NOMO-1 treated with dmso at 0.1 percent for 144 hours (cell line): ENCODE data around the gene ADARB2.

Experiments
- DNase-seq: peaks from one replicate; lab custom pipeline; 2025; ENCODE audit not compliant: unreplicated experiment; lab: John Stamatoyannopoulos, UW

Gene ADARB2

GRCh38 chr10:1531883-1532597, 205.3 kb downstream of the ADARB2 start:
- DNase-seq: no peak

GRCh38 chr10:1530871-1531517, 206.3 kb downstream of the ADARB2 start:
- DNase-seq: no peak

GRCh38 chr10:1529806-1530413, 207.4 kb downstream of the ADARB2 start:
- no peak for DNase-seq

GRCh38 chr10:1527951-1528350, 209.4 kb downstream of the ADARB2 start:
- no peak for DNase-seq

- no peak for DNase-seq
Measured at GRCh38 chr10:1526436-1527055, 210.8 kb downstream of the ADARB2 start.

DNA sequence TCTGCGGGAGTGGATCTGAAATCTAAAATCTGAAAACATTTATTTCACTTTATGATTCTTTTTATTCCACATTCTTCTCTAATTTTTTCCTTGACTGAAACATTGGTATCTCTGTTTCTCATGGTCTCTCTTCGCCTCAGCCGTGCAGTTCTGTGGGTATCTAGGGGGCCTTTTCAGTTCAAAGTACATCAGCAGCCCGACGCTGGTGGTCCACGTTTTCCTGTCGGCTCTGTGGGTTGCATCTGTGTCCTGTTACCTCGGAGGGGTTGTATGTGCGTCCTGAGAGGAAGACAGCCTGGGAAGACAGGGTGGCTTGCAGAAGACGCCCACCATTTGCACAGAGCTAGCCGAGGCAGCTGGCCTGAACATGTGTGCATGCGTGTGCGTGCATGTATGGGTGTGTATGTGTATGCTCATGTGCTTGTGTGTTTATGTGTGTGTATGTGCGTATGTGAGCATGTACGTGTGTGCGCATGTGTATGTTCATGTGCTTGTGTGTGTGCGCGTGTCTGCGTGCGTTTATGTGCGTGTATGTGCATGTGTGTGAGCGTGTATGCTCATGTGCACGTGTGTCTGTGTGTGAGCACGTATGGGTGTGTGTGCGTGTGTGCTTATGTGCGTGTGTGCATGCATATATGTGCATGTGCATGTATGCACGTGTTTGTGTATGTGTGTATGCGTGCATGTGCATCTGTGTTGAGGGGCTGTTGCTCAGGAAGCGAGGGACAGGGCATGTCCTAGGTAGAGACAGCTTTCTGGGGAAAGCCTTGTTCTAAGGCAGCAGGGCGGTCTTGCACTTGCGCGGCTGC, 211.8 kb downstream of the ADARB2 start:
- no peak for DNase-seq

DNA sequence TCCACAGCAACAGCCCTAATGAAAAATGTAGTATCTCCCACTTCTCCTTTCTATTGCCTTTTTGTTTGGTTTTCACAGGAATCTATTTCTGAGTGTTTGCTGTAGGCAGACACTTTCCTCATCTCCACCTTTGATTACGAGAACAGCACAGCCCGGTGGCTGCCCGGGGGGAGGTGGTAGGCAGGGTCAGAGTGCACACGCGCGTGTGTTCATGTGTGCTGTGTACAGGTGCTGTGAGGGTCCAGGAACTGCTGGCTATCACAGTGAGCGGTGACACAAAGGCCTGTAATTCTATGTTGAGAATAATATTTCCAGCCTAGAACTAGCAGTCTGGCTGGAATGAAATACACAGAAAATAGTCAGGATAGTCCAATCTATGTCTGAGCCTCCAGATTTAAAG, 212.8 kb downstream of the ADARB2 start:
- no peak for DNase-seq

GRCh38 chr10:1523221-1523620, 214.1 kb downstream of the ADARB2 start:
- DNase-seq: no peak

GRCh38 chr10:1522237-1522636, 215.1 kb downstream of the ADARB2 start:
- no peak for DNase-seq

GRCh38 chr10:1521741-1522140, 215.6 kb downstream of the ADARB2 start:
- no peak for DNase-seq

GRCh38 chr10:1520909-1521565, 216.3 kb downstream of the ADARB2 start:
- no peak for DNase-seq

DNA sequence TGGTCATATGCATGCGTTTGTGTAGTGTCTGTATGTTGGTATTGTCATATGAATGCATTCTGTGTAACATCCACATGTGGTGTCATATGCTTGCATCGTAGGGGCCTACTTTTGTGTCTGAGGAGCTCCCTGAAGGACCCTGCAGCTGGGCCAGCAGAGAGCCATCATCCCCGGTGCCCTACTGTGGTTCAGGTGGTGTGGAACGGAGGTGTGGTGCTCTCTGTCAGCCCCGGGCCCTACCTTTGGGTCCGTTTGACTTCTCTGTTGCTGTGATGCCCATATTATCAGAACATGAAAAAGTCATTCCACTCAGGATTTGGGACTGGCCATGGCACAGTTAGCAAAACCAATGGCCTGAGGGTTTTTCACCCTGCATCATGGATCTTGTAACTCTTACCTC, 217.9 kb downstream of the ADARB2 start:
- DNase-seq: no peak

GRCh38 chr10:1517684-1518083, 219.6 kb downstream of the ADARB2 start:
- no peak for DNase-seq

DNA sequence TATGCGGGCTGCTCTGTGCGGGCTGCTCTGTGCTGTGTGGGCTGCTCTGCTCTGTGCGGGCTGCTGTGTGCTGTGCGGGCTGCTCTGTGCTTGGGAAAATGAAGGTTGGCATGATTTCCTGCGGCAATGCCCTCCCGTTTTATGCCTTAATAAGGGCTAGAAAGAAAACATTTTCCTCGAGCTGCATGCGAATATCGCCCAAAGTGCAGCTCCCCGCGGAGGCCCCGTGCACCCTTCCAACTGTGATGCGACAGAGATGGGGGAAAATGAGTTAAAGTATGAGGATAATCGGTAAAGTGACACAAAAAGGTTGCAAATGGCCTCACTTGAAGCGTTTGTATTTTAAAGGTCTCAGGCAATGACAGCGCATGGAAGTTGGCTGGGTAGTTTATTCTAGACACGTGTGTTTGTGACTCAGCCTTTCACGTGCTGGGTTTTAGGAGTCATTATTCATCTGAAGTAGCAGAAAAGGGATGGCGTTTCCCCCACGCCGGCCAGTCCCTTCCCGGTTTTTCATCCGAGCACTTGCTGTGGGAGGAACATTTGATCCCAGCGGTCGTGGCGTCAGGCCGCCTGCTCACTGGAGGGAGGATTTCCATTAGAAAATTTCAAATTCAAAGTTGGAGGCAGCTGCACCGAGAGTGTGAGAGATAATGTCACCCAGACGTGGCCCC, 220.7 kb downstream of the ADARB2 start:
- no peak for DNase-seq

- no peak for DNase-seq
Measured at GRCh38 chr10:1515780-1516491, 221.4 kb downstream of the ADARB2 start.

- DNase-seq: no peak
Measured at GRCh38 chr10:1515121-1515779, 222.1 kb downstream of the ADARB2 start.

- DNase-seq: no peak
Measured at GRCh38 chr10:1514681-1515080, 222.6 kb downstream of the ADARB2 start.

DNA sequence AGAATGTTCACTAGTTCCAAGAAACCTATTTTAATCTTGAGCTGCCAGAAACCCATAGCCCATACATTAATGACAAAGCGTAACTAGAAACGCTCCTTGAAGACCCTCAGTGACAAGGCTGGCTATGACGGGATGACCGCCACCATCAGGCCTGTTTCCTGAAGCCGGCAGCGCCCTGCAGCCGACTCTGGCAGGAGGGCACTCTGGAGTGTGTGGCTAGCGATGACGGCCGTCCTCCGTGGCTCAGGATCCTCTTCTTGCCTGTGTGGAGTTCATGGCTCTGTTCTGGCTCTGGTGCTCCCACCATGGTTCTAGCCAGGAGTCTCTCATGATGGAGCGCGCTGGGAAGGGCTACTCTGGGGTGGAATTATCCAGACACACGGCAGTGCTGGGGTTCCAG, 224.1 kb downstream of the ADARB2 start:
- DNase-seq: no peak

GRCh38 chr10:1509011-1509530, 228.3 kb downstream of the ADARB2 start:
- DNase-seq: no peak
